ENCODE measurements around the gene RASGRP4. TPM values are rescaled to one million over a fixed set of nuclear protein-coding genes. Genes with fewer than 3 reads are reported as not detected.

RASGRP4 gene
- total and polyA plus RNA-seq, 10 of the 15 experiments (the other 5 are each of a cell fraction or from before 2014, with no cell fraction given), result 0.24 to 7.4 (median 3.3) TPM

- DNase-seq (ENCODE audit: low read depth, low spot score) (no peak), FAIRE-seq (no peak), ATAC-seq (no peak)
- Histone ChIP-seq H3K79me2 (ENCODE audit: control insufficient read depth, insufficient read depth, low read length) (no peaks in the 10 kb centered on the region), H3K27me3 (replicated peaks in 1 of 2; ENCODE audit: control insufficient read depth in 2 of 2, insufficient read depth in 2 of 2, low read length in 1 of 2) (peaks cover 0 to 4% of the 10 kb centered on the region in 2 experiments; a peak in 2 of 4 replicates), H2AFZ (ENCODE audit: control insufficient read depth, low read depth, low read length) (no peak overlapping the region), H3K9ac (ENCODE audit: control insufficient read depth, insufficient read depth, low read length) (no peak overlapping the region), H3K9me3 (replicated peaks; ENCODE audit: control insufficient read depth, insufficient read depth, low read length) (no peaks in the 10 kb centered on the region), H4K20me1 (ENCODE audit: control insufficient read depth, insufficient read depth) (no peaks in the 10 kb centered on the region), H3K4me3 (no peak overlapping the region), H3K27ac (ENCODE audit: control insufficient read depth, insufficient read depth) (no peak overlapping the region), H3K36me3 (ENCODE audit: control insufficient read depth in 2 of 2, insufficient read depth in 2 of 2, low read length in 1 of 2) (no peaks in the 10 kb centered on the region), H3K4me1 (ENCODE audit: control insufficient read depth, insufficient read depth, low read length) (no peaks in the 10 kb centered on the region; the same call in 1 of the 2 replicates), H3K4me2 (ENCODE audit: control insufficient read depth, insufficient read depth) (no peak overlapping the region)
- in situ Hi-C loops (cut with MboI) (no loop called here), intact Hi-C loops (cut with micrococcal nuclease; ENCODE audit: unreplicated experiment) (no loop called here)
- POLR2A ChIA-PET, result interaction anchor here (0.7 kb wide), 1 partner anchor 465 kb away, joined by 5 read pairs; the partner anchor contains the start of gene ECH1
- RAD21 ChIA-PET (ENCODE audit: unreplicated experiment), result no interaction called here
- CTCF ChIA-PET, result no interaction called here
- SMC1A ChIA-PET (ENCODE audit: uncharacterized antibody, unreplicated experiment), result no interaction called here
- 65% methylated on average over 11 of the region's 12 CpGs for WGBS (ENCODE audit: insufficient coverage, insufficient replicate concordance, low lambda C conversion rate, missing lambda C conversion rate)
- no TSS peak for BruUV-seq (replicated peaks)
- TF ChIP-seq CBX5 (IDR thresholded peaks at IDR 0.05; ENCODE audit: low read depth) (no peak), ATF7 (IDR thresholded peaks at IDR 0.05; ENCODE audit: low read depth) (no peak), YY1 (IDR thresholded peaks at IDR 0.05; ENCODE audit: low read depth, low read length) (no peak), ZNF217 (IDR thresholded peaks at IDR 0.05) (no peak), CBFB (IDR thresholded peaks at IDR 0.05; ENCODE audit: low read depth) (no peak), GATAD2B (conservative IDR thresholded peaks at IDR 0.05; ENCODE audit: low read depth) (no peak), USF1 (IDR thresholded peaks at IDR 0.05; ENCODE audit: borderline replicate concordance, extremely low read length, insufficient read depth, low read depth, low read length) (no peak), STAT1 (conservative IDR thresholded peaks at IDR 0.05) (no peak), SREBF2 (IDR thresholded peaks at IDR 0.05; ENCODE audit: low read length) (no peak), FOS (IDR thresholded peaks at IDR 0.05; ENCODE audit: borderline replicate concordance, extremely low read depth, insufficient read length) (no peak), POLR2AphosphoS5 (IDR thresholded peaks at IDR 0.05; ENCODE audit: low read length) (no peak), TAF1 (IDR thresholded peaks at IDR 0.05; ENCODE audit: borderline replicate concordance, low read depth, low read length) (no peak), MAX (IDR thresholded peaks at IDR 0.05; ENCODE audit: low read depth, low read length) (no peak), FOXM1 (IDR thresholded peaks at IDR 0.05; ENCODE audit: low read depth, low read length) (no peak)
- TF ChIP-seq, protein P1, sequence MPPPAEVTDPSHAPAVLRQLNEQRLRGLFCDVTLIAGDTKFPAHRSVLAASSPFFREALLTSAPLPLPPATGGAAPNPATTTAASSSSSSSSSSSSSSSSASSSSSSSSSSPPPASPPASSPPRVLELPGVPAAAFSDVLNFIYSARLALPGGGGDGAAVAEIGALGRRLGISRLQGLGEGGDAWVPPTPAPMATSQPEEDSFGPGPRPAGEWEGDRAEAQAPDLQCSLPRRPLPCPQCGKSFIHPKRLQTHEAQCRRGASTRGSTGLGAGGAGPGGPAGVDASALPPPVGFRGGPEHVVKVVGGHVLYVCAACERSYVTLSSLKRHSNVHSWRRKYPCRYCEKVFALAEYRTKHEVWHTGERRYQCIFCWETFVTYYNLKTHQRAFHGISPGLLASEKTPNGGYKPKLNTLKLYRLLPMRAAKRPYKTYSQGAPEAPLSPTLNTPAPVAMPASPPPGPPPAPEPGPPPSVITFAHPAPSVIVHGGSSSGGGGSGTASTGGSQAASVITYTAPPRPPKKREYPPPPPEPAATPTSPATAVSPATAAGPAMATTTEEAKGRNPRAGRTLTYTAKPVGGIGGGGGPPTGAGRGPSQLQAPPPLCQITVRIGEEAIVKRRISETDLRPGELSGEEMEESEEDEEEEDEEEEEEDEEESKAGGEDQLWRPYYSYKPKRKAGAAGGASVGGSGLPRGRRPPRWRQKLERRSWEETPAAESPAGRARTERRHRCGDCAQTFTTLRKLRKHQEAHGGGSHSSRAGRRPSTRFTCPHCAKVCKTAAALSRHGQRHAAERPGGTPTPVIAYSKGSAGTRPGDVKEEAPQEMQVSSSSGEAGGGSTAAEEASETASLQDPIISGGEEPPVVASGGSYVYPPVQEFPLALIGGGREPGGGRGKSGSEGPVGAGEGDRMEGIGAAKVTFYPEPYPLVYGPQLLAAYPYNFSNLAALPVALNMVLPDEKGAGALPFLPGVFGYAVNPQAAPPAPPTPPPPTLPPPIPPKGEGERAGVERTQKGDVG (CRISPR knock-in tag; IDR thresholded peaks at IDR 0.05), result no peak
- TF ChIP-seq, protein P2, sequence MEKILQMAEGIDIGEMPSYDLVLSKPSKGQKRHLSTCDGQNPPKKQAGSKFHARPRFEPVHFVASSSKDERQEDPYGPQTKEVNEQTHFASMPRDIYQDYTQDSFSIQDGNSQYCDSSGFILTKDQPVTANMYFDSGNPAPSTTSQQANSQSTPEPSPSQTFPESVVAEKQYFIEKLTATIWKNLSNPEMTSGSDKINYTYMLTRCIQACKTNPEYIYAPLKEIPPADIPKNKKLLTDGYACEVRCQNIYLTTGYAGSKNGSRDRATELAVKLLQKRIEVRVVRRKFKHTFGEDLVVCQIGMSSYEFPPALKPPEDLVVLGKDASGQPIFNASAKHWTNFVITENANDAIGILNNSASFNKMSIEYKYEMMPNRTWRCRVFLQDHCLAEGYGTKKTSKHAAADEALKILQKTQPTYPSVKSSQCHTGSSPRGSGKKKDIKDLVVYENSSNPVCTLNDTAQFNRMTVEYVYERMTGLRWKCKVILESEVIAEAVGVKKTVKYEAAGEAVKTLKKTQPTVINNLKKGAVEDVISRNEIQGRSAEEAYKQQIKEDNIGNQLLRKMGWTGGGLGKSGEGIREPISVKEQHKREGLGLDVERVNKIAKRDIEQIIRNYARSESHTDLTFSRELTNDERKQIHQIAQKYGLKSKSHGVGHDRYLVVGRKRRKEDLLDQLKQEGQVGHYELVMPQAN (conservative IDR thresholded peaks at IDR 0.05), result no peak
- TF ChIP-seq, protein P3, sequence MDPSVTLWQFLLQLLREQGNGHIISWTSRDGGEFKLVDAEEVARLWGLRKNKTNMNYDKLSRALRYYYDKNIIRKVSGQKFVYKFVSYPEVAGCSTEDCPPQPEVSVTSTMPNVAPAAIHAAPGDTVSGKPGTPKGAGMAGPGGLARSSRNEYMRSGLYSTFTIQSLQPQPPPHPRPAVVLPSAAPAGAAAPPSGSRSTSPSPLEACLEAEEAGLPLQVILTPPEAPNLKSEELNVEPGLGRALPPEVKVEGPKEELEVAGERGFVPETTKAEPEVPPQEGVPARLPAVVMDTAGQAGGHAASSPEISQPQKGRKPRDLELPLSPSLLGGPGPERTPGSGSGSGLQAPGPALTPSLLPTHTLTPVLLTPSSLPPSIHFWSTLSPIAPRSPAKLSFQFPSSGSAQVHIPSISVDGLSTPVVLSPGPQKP (IDR thresholded peaks at IDR 0.05; ENCODE audit: low read depth, low read length), result no peak
Measured at GRCh38 chr19:38367041-38367440, 59.0 kb downstream of the RASGRP4 start.

All from GM12878 (cell line).